ENCODE results near the gene TPM3.

GRCh38 chr1:154178911-154179811, 12.7 kb downstream of the TPM3 start:
- no peak for TF ChIP-seq ARID4B (CRISPR knock-in tag; IDR thresholded peaks at IDR 0.05)
- TF ChIP-seq NKRF (IDR thresholded peaks at IDR 0.05; ENCODE audit: borderline replicate concordance) = no peak
- no peak for TF ChIP-seq MEIS2 (IDR thresholded peaks at IDR 0.05; ENCODE audit: partially characterized antibody)
- no peak for TF ChIP-seq GTF2A2 (tag; IDR thresholded peaks at IDR 0.05)
- TF ChIP-seq CTCF (IDR thresholded peaks at IDR 0.05 in 2 of 3, conservative IDR thresholded peaks at IDR 0.05 in 1 of 3; ENCODE audit: insufficient read depth in 2 of 3, low read depth in 1 of 3, low read length in 3 of 3) = no peak
- no peak for TF ChIP-seq ELK1 (CRISPR knock-in tag; IDR thresholded peaks at IDR 0.05)
- no peak for TF ChIP-seq TEAD4 (IDR thresholded peaks at IDR 0.05; ENCODE audit: low read length)
- TF ChIP-seq TEAD4 (CRISPR knock-in tag; IDR thresholded peaks at IDR 0.05; ENCODE audit: borderline replicate concordance) = no peak
- no peak for TF ChIP-seq EHMT2 (IDR thresholded peaks at IDR 0.05)
- TF ChIP-seq U2AF1 (optimal IDR thresholded peaks at IDR 0.05; ENCODE audit: low read depth, low read length) = no peak
- TF ChIP-seq ZNF507 (tag; conservative IDR thresholded peaks at IDR 0.05) = no peak
- TF ChIP-seq EZH2 (IDR thresholded peaks at IDR 0.05; ENCODE audit: borderline replicate concordance, low read depth, low read length) = no peak
- TF ChIP-seq HNRNPL (IDR thresholded peaks at IDR 0.05; ENCODE audit: low read depth, low read length) = no peak

All from K562 (cell line).